Panc1 (cell line): Measurements from ENCODE around the gene ZNF785.

Experiments used
- CTCF ChIP-seq: fragments of 450-650 bp; IDR thresholded peaks from 2 replicates; pipeline ENCODE4 v1.5.1; 2017; ENCODE audit warnings: mild to moderate bottlenecking
- TCF7L2 ChIP-seq: IDR thresholded peaks from 2 replicates; pipeline ENCODE4 v1.6.1; 2011; ENCODE audit warnings: mild to moderate bottlenecking, low read depth, low read length, inconsistent platforms

- TF ChIP-seq CTCF (no peak), TCF7L2 (no peak)
Measured at GRCh38 chr16:30533146-30533522, 52.4 kb downstream of the ZNF785 start.
